Measurements from ENCODE around the gene LPP.

LPP gene

DNA sequence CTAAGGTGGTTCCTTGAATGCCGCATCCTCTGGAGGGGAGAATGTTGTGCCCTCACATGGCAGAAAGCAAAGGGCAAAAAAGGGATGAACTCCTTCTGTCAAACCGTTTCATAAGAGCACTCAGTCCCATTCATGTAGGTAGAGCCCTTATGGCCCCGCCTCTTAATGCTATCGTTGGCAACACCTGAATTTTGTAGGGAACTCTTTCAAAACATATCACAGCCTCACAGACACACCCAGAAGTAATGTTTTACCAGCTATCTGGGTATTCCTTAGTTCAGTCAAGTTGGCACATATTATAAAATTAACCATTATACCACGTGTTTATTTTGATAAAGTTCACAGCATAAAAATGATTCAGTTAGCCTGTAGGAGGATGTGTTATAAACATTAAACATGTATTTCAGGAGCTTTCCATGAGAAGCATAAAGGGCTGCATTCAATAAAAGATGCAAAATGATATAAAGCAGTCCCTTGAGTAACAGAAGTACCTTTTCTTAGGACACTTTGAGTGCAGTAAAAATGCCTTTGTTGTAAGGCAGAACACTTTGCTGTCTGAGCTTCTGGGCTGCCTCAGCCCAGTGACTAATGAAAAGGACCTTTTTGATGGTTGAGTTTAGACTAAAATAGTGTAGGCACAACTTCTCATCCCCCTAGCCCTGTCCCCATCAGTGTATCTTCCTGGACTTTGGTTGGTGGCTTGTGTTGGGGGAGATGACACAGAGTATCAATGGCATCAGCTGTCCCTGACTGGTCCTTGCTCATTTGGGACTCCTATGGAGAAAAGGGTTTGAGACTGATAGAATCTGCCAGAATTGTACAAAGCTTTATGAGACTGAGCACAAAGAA is 754.3 kb downstream of the LPP start:
- no peak for DNase-seq

DNA sequence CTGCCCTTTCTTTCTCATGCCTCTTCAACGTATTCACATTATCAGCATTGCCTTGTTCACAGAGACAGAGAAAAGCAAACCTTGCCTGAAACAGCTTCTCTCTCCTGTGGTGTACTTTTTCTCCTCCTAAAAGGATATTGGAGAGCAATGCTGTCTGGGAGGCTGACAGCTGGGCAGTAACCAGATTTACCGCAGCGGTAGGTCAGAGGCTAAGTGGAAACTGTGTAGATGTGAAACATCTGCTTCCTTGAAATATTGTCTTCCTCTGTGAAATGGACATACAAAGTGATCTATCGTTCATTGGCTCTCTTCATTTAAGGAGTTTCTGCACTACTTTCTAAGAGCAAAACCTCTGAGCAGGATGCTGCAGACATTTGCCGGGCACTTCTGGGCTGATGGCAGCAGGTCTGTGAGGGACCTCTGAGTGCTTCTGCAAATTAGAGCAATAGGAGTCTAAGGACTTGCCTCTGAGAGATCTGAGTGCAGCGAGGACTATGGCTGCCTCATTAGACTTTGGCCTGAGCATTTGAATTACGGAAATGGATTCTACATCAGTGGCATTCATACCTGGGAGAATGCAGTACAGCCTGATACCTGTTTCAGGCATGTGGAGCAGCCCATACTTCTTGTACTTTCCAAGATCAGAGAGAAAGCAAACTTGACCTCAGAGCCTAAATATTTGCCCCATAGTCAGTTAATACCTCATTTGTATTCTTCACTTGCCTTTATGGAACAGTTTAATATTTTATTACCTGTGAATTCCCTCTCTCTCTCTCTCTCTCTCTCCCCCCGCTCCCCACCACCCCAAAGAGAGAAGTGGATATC is 757.3 kb downstream of the LPP start:
- no peak for DNase-seq

DNA sequence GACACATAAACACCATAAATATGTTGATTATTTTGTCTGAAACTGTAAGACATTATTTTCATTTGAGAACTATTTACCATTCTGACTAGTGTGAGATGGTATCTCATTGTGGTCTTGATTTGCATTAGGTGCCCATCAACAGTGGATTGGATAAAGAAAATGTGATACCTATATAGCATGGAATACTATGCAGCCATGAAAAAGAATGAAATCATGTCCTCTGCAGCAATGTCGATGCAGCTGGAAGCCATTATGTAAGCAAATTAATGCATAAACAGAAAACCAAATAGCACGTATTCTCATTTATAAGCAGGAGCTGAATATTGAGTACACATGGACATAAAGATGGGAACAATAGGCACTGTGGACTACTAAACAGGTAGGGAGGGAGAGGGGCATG is 759.1 kb downstream of the LPP start:
- DNase-seq, result no peak

DNA sequence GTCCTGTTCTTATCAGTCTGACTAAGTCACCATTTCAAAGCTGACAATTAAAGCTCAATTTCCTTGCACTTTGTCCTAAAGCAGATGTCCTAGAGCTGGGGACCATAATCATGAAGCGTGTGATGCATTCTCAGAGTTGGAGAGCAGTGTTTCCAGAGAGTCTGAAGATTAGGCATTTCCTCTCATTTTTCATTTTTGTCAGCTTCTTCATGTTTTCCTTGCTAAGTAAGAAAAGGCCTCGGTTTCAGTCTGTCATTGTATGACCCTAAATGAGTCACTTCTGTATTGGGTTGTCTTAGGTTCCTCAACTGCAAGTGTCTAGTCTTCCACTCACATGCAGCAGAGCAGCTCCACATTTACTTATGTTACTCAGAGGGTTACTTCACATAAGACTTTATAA is 760.6 kb downstream of the LPP start:
- no peak for DNase-seq

DNA sequence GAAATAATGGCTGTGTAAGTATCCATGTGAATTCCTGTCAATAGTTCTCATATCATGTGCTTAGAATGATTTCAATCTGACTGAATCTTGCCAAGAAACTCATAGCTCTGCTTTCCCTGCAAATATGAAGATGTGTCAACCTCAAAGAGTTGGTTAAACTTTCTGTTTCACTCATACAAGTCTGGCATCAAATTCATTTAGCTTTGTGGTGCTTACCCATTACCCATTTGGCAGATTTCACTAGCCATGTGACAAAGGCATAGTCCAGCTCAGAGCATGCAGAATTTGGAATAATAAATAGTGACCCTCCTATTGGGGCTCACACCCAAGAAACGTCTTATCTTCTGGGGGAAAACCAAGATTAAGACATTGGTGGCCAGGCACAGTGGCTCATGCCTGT is 761.2 kb downstream of the LPP start:
- DNase-seq, result no peak

DNA sequence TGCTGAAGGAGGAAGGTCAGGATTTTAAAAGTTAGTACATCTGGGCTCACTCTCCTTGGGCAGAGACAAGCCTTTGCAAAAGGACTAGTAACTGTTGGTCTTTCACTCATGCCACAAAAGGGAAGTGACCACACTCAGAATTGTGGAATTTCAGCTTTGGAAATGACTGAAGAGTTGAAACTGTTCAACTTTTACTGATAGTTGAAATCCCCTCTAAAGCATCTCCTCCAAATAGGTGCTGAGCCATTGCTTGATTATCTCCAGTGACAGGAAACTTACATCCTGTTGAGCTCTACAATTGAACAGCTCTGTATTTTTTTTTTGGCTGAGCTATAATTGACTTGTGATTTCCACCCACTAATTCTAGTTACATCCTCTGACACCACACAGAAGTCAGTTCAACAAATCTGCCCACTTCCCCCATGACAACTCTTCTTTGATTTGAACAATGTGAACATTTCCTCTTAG is 763.0 kb downstream of the LPP start:
- no peak for DNase-seq

DNA sequence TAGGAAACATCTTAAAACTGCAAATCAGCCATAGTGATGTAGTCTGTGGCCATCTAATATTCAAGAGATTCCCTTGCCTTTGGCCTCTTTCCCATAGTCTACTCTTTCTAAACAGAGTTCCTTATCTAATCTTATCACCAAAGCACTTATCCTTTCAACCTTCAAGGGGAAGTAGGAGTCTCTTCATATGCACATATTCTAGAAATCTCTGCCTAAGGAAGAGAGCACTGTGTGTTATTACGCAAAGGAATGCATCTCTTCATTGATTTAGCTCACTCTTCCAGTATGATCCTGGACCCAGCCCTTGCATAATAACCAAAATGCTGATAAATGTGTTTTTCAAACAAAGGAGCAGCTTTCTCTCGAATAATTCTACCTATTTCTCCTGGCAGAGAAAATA is 764.1 kb downstream of the LPP start:
- no peak for DNase-seq

DNA sequence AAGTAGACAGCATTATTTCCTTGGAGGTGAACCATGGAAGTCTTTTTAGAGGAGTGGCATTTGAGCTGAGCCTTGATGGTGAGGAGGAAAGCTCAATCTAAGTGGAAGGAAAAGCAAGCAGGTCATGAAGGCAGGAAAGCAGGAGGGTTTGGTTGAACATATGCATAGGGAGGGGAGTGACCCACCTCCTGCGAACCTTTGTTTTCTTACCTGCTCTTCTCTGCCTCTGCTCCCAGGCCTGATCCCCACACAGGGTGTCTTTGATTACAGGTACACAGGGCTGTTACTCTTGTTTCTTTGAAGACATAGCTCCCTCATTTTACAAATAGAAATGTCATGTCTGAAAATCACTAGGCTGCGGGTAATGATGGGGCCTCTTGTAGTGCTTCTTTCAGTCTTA is 769.7 kb downstream of the LPP start:
- DNase-seq, result no peak

DNA sequence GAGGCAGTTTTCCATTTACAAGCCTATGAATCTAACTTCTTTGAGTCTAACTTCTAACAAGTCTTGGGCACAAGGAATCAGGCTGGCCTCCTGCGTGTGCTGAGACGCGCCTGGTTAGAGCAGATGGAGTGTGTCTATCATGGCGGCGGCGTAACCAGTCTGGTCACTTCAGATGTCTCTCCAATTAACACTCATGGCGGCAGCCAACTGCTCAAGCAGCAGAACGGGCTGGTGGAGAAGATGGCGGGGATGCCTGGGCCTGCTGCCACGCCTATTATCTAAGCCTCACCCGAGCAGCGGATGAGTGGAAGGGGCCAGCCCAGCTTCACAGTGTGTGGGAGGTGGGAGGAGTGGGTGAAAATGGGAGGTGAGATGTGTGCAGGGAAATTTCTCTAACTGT is 771.4 kb downstream of the LPP start:
- DNase-seq, result no peak

DNA sequence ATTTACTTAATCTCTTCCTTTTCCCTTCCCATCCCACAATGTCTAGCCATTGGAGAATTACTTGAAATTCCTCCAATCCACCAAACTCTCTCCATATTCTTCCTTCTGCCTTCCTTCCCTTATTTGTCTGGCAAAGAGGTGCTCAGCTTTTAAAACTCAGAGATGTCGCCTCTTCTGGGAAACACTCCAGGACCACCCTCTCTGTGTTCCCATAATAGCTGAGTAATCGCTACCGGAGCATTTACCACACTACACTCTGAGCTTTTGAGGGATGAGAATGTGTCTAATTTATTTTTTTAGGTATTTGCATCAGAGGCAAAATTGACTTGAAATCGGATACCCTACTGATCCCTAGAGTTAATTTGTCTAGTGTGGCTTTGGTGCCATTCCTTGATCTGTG is 772.2 kb downstream of the LPP start:
- no peak for DNase-seq

DNA sequence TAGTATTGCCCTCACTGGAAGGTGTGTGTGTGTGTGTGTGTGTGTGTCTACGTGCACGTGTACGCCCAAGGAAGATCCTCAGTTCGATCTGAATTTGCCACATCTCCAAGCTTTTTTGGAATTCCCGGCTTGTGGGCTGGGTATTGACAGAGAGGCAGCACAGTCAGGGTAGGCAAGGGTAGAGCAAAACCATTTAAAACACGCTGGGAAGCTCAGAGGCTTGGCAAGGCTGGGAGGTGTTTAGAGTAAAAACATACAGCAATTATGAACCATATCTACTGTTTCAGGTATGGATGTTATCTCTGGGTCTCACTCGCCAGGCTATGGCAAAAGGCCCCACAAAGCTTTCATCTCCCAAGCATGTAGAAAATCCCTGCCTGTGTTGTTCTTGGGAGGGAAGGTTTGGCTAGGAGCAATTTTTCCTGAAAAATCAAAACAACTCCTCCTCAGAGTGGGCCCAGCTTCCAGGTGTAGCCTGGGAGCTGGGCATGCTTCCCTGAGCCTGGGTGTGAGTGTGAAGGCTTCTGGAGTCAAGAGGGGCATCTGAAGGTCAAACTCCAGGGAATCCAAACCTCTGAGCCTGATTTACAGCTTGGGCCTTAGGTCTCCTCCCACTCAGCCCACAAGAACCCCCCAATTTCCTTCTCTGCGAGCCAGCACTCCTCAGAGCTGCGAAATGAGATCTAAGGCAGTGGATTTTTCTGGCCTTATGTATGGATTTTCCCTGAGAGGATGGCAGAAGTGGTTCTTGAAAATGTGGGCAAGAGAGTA is 773.0 kb downstream of the LPP start:
- DNase-seq, result no peak

DNA sequence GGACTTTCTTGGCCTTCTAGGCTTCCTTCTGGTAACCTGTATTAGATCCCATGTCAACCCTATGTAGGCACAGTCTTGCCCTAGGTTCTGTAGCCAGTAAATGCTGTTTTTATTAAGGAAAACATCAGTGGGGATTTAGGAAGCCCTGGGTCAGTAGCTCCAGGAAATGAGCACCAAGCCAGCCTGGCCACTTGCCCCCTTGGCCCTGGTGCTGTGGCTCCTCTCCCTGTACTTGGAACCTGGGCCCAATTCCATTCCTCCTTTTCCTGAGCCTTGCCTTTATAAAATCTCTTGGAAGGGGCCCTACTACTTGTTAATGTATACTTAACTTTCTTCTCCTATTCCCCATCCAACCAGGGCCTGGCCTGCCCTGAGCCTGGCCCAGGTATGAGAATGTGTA is 774.0 kb downstream of the LPP start:
- DNase-seq, result no peak

DNA sequence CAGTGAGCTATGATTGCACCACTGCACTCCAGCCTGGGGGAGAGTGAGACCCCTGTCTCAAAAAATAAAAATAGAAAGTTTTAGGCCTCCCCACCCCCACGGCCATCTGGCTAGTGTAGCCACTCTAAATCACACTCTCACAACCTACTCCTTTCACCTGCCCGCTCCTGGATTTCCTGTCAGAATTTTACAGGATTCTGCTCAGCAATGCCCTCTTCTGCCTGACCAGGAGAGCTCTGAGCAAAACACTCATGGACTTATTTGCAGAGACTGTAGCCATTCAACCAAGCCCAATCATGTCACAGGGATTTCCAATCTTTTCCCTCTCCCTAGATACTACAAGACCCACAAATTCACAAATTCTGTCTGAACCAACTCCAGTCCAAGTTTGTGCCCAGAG is 775.2 kb downstream of the LPP start:
- DNase-seq, result peak in 1 of 2 experiments; percentile 56

DNA sequence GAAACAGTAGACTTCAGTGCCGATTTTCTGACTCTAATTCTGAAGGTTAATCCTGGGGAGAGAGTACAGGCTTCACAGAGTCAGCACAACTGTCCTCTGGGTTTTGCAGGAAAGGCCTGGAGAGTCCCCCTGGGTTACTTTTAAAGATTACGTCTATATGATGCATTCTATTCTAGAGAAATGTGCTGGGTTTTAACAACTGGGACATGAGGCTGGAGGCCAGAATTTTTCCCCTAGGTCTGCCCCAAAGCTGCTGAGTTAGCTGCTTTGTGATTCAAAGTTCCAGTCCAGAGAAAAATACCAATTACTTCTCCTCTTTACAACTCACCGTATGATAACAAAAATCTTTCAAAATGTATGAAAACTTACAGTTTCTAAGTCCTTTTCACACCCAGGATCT is 777.1 kb downstream of the LPP start:
- no peak for DNase-seq

DNA sequence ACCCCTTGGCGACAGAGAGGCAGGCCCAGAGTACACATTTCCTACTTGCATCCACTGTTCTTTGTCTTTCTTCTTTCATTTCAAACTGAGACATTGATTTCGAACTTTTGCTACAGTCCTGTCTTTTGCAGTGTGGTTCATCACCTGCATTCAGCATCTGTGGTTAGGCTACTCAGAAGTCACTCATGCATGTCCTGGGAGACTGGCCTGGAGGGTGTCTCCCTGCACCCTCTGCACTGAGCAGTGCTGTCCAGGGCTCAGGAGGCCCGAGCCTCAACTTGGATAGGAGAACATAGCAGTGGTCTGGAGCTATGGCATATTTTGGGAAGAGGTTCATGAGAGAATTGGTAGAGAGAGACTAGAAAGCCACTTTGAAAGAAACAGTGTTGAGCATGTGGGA is 777.6 kb downstream of the LPP start:
- no peak for DNase-seq

DNA sequence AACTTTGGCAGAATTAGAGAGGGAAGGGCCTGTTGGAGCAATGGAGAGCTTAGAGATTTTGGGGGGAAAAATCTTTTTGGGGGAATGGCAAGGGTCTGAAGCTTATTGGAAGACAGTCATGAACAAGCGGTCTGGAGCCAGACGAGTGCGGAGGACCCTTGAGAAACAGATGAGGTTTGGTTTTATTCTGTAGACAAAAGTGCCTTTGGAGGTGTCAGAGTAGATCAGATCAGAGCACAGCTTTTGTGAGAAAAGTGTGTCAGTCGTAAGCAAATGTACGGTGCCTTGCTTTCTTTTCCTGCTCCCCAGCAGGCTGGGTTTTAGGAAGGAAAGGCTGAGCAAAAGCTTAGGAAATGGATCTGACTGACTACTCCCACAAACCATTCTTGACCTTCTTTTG is 781.0 kb downstream of the LPP start:
- DNase-seq, result no peak

DNA sequence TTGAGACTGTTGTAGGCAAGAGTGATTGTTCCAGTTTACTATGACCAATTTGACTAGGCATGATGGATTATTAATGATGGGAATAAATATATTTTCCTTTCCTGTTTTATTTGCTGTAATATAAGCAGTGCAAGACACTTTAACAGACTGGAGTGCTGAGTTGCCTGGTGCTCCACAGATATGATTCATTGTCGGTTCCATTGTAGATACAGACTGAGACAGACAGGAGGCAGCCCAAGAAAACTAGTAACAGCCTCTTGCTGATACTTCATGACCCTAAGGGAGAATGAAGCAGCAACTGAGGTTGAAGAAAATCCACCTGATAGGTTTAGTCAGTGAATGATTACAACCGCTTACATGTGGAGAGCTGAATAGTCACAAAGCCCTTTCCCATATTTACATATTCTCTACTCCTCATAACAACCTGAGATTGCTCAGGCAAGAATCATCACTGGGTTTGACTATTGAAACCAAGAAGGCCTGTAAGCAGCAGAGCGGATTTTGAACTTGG is 782.7 kb downstream of the LPP start:
- DNase-seq, result no peak

DNA sequence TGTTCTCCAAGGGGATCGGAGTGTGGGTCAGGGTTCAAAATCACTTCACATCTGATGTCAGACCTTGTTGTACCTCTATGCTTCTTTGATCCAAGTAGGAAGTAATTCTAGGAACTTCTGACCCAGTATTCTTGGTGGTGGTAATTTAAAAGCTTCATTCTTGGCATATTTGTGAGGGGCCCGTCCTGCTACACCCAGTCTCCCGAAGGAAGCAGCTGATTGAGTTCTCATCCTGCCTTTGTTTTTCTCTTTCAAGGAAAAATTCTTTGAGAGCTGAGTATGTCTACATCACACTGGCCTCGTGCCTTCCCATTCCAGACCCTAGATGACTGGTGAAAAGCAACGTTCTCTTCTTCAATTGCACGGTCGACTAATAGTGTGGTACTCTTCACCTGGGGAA is 783.4 kb downstream of the LPP start:
- no peak for DNase-seq

DNA sequence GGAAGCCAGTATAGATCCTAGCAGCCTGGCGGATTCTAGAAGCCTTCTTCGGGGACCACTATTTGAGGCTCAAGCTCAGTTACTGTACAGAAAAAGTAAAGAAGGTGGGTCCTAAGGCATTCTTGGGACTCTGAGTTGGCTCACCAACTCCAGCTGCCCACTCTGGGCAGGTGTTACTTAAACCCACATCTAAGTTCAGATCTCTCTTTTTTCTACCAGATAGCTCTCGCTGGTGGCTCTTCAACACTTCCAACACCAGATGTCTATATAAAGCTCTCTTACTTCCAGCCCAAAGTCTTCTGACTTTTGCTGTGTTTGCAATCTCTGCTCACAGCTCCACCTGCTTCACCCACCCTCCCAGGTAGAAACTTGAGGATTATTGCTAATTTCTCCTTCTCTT is 785.0 kb downstream of the LPP start:
- DNase-seq, result no peak

DNA sequence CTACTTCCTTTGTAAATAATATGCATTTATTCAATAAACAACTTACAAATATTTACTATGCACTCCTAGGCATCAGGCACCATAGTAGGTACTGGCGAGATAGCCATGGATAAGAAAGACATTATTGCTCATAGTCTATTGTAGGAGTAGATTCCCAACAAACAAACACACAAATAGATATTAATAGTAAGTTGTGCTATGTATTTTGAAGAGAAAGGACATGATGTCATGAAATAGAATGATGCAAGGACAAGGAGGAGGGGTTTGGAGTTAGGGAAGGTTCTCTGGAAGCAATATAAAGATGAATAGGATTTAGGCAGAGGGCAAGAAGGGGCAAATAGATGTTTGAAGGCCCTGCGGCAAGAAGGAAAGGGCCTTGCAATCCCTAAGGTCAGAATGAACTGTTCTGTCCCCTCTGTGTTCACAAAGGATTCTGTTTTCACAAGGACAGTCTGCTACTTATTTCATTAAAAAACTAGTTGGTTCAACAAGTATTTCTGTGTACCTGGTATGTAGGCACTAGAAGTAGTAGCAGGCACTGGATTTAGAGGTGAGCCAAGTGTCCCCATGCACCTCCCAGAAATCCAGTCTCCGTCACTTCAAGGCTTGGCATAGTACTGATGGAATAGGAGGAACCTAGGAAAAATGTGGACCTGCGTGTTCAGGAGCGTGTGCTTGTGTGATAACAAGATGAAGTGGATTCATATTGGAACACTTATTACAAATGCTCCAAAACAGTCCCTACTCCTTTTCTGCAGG is 786.0 kb downstream of the LPP start:
- DNase-seq, result no peak
